K562 (cell line): ENCODE measurements around the gene VILL. TPM values are rescaled to one million over a fixed set of nuclear protein-coding genes. Genes with fewer than 3 reads are reported as not detected.

Experiments
- ATAC-seq: fragments of 200-7000 bp; cut with Tn5 transposase; 3 replicates; pipeline ENCODE4 v1.9.1; 2020; ENCODE audit warnings: moderate library complexity
- BruUV-seq: library from RNA; stranded (reverse); fragments of 400-500 nt; replicated peaks from 2 replicates; lab custom pipeline; 2021; lab: Mats Ljungman, UMichigan
- CTCF ChIA-PET: fragments of 300-600 bp; formaldehyde crosslinking; extraction: SDS; loops from one replicate; lab custom pipeline; 2021; ENCODE audit warnings: low intra/inter-chr PET ratio; lab: Yijun Ruan, JAX
- POLR2A ChIA-PET: fragments of 300-600, 350-650 bp; sonication (Branson Sonifier 250); formaldehyde crosslinking; extraction: SDS; loops from one replicate; lab custom pipeline; 2021; ENCODE audit warnings: antibody characterized with exemption, inconsistent platforms; lab: Yijun Ruan, JAX
- DNase-seq, 4 experiments: peaks; one replicate each; pipeline versions ENCODE4 v3.0.0 to v3.0.0-alpha.2; 2011 to 2018; ENCODE audit warnings: low spot score in 3 of 4, mixed read lengths in 3 of 4; ENCODE audit errors: extremely low read depth in 1 of 4
- FAIRE-seq: peaks from 2 replicates; lab custom pipeline; 2011; peaks lifted over from hg19 to GRCh38; lab: Jason Lieb, UNC
- H2AFZ ChIP-seq: 2 replicates; pipeline ENCODE4 v1.6.0; 2011; ENCODE audit warnings: low read depth, low read length, control low read depth, inconsistent platforms
- H3K27ac ChIP-seq: fragments of 200-600 bp; 3 replicates; pipeline ENCODE4 v1.8.0; 2011; ENCODE audit warnings: low read depth, mild to moderate bottlenecking, control low read depth, inconsistent platforms, low read length, moderate library complexity, mixed read lengths; ENCODE audit errors: extremely low read depth
- H3K27me3 ChIP-seq, 2 experiments: fragments of 300-600 bp in 1 of 2; 2 replicates in 1 of 2; 3 replicates in 1 of 2; pipeline versions ENCODE4 v1.6.0 to v1.8.0; 2011; ENCODE audit warnings: inconsistent platforms in 2 of 2, low read length in 2 of 2, mild to moderate bottlenecking in 1 of 2, mixed read lengths in 1 of 2, moderate library complexity in 1 of 2; ENCODE audit not compliant: control insufficient read depth in 2 of 2, insufficient read depth in 2 of 2
- H3K36me3 ChIP-seq: fragments of 300-600 bp; 3 replicates; pipeline ENCODE4 v1.8.0; 2011; ENCODE audit warnings: mild to moderate bottlenecking, low read length, inconsistent platforms; ENCODE audit not compliant: control insufficient read depth, insufficient read depth
- H3K4me1 ChIP-seq, 2 experiments: fragments of 200-600 bp in 1 of 2; replicated peaks in 1 of 2; 2 replicates in 1 of 2; 3 replicates in 1 of 2; pipeline versions ENCODE4 v1.5.1 to v1.8.0; 2011; ENCODE audit warnings: inconsistent platforms in 2 of 2, low read length in 2 of 2, mild to moderate bottlenecking in 1 of 2, mixed read lengths in 1 of 2, moderate library complexity in 1 of 2; ENCODE audit not compliant: control insufficient read depth in 2 of 2, insufficient read depth in 2 of 2
- H3K4me2 ChIP-seq: 2 replicates; pipeline ENCODE4 v1.6.1; 2011; ENCODE audit warnings: low read length, control low read depth, inconsistent platforms, mixed read lengths; ENCODE audit not compliant: insufficient read depth
- H3K4me3 ChIP-seq: fragments of 200-600 bp; sonication (generic), shearing (Covaris generic); 2 replicates; pipeline ENCODE4 v1.5.1; 2016; ENCODE audit warnings: control low read depth, inconsistent platforms
- H3K79me2 ChIP-seq: fragments of 200-600 bp; 3 replicates; pipeline ENCODE4 v1.8.0; 2011; ENCODE audit warnings: low read length, inconsistent platforms; ENCODE audit not compliant: control insufficient read depth, insufficient read depth
- H3K9ac ChIP-seq, 2 experiments: 2 replicates each; pipeline versions ENCODE4 v1.6.0 to v1.6.1; 2011; ENCODE audit warnings: low read depth in 2 of 2, low read length in 2 of 2, control low read depth in 1 of 2, inconsistent platforms in 1 of 2, mild to moderate bottlenecking in 1 of 2, mixed read lengths in 1 of 2; ENCODE audit not compliant: insufficient read depth in 1 of 2
- H3K9me1 ChIP-seq: one replicate; pipeline ENCODE4 v1.6.0; 2011; ENCODE audit warnings: inconsistent platforms, mild to moderate bottlenecking, low read length, moderate library complexity; ENCODE audit not compliant: control insufficient read depth, insufficient read depth
- H3K9me3 ChIP-seq: replicated peaks from 2 replicates; pipeline ENCODE4 v1.5.1; 2011; ENCODE audit warnings: low read depth, low read length, inconsistent platforms; ENCODE audit not compliant: control insufficient read depth, insufficient read depth
- H4K20me1 ChIP-seq: replicated peaks from 2 replicates; pipeline ENCODE4 v1.6.1; 2011; ENCODE audit warnings: low read length, inconsistent platforms, mixed read lengths; ENCODE audit not compliant: control insufficient read depth, insufficient read depth
- ETV5 ChIP-seq: sonication (generic); formaldehyde crosslinking; IDR thresholded peaks from 2 replicates; pipeline ENCODE4 v1.4.0; 2020; ENCODE audit warnings: low read depth, mild to moderate bottlenecking, missing genetic modification reagents
- NFATC3 ChIP-seq: fragments of 450-650 bp; IDR thresholded peaks from 2 replicates; pipeline ENCODE4 v1.6.1; 2017; ENCODE audit warnings: mild to moderate bottlenecking
- PHB2 ChIP-seq: fragments of 450-650 bp; IDR thresholded peaks from 2 replicates; pipeline ENCODE4 v1.6.1; 2017; ENCODE audit warnings: low read depth
- SMARCB1 ChIP-seq: IDR thresholded peaks from 2 replicates; pipeline ENCODE4 v1.6.1; 2011; ENCODE audit warnings: improper control_type of control experiment, low read depth; ENCODE audit not compliant: insufficient read length
- WGBS: fragments of 100-300 bp; shearing (Covaris generic); methylation state at CpG from one replicate; pipeline ENCODE4 v1.1.6; 2016; ENCODE audit warnings: low coverage, mixed read lengths; ENCODE audit not compliant: insufficient coverage; ENCODE audit errors: missing lambda C conversion rate; 5-methylcytosine and 5-hydroxymethylcytosine counted together
- in situ Hi-C: fragments of 300-500 bp; cut with MboI; formaldehyde crosslinking; loops from 4 replicates; pipeline ENCODE4 v1.15.0; 2018; ENCODE audit warnings: inconsistent platforms, mixed read lengths
- intact Hi-C: fragments of 100-400 bp; cut with micrococcal nuclease; formaldehyde crosslinking; loops from 2 replicates; pipeline ENCODE4 v1.14.2; 2022
- polyA plus RNA-seq, 8 experiments: library from polyadenylated mRNA; depleted of rRNA in 4 of 8; stranded (reverse) in 5 of 8; unstranded in 3 of 8; fragments of >200 nt; fragmentation: Nextera tagmentation in 2 of 8; fragmentation: Illumina TruSeq in 1 of 8; extraction: Ambion mirVana in 2 of 8; extraction: Trizol in 1 of 8; gene quantifications; 2 replicates each; pipeline versions ENCODE4 v1.2.1 to v1.2.3, GENCODE V29; 2011 to 2014; ENCODE audit warnings: inconsistent platforms in 1 of 8, missing spikeins in 1 of 8
- total RNA-seq, 7 experiments: library from RNA; depleted of rRNA in 6 of 7; stranded (reverse); fragments of >200 nt in 6 of 7; fragmentation: Illumina TruSeq in 2 of 7; extraction: Trizol in 2 of 7; gene quantifications; 2 replicates each; pipeline versions ENCODE4 v1.2.1 to v1.2.3, GENCODE V29; 2011 to 2021; ENCODE audit warnings: low replicate concordance in 1 of 7
- TF ChIP-seq, protein P1 (sequence below), 2 experiments: fragments of 450-650 bp in 1 of 2; IDR thresholded peaks; 2 replicates each; pipeline ENCODE4 v1.6.1; 2011 to 2017; ENCODE audit warnings: low read depth in 2 of 2, antibody characterized with exemption in 1 of 2, borderline replicate concordance in 1 of 2, low read length in 1 of 2, mild to moderate bottlenecking in 1 of 2, mixed read lengths in 1 of 2; ENCODE audit not compliant: control insufficient read depth in 1 of 2
- TF ChIP-seq, protein P2 (sequence below): fragments of 450-650 bp; IDR thresholded peaks from 2 replicates; pipeline ENCODE4 v1.6.1; 2016; ENCODE audit warnings: mild to moderate bottlenecking
- TF ChIP-seq, protein P3 (sequence below), 2 experiments: fragments of 150-350 bp in 1 of 2; IDR thresholded peaks; 2 replicates each; pipeline ENCODE4 v1.6.1; 2012 to 2016; ENCODE audit warnings: low read depth in 2 of 2, low read length in 2 of 2, mild to moderate bottlenecking in 1 of 2, moderate library complexity in 1 of 2
- TF ChIP-seq, protein P4 (sequence below): fragments of 450-650 bp; formaldehyde crosslinking; IDR thresholded peaks from 2 replicates; pipeline ENCODE4 v1.4.0; 2020; ENCODE audit warnings: mild to moderate bottlenecking

The VILL gene
- total and polyA plus RNA-seq, 9 of the 15 experiments (the other 6 are each of a cell fraction or from before 2014, with no cell fraction given), result 0.11 to 16.0 (median 8.8) TPM

DNA sequence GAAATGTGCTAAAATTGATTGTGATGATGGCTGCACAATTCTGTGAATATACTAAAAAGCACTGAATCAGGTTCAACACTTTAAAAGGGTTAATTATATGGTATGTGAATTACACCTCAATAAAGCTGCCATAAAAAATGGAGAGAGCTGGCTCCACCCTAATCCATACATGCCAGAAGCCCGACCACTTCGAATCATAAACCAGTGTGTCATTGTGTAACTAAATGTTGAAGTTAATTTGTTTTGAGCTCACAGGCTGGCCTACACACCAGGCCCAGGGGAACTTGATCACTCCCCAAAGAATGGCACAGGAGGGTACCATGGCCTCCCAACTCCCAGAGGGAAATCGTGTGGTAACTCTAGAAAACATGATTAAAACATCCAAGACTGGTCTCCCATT is 24.9 kb downstream of the VILL start (continued):
- TF ChIP-seq, protein P1, sequence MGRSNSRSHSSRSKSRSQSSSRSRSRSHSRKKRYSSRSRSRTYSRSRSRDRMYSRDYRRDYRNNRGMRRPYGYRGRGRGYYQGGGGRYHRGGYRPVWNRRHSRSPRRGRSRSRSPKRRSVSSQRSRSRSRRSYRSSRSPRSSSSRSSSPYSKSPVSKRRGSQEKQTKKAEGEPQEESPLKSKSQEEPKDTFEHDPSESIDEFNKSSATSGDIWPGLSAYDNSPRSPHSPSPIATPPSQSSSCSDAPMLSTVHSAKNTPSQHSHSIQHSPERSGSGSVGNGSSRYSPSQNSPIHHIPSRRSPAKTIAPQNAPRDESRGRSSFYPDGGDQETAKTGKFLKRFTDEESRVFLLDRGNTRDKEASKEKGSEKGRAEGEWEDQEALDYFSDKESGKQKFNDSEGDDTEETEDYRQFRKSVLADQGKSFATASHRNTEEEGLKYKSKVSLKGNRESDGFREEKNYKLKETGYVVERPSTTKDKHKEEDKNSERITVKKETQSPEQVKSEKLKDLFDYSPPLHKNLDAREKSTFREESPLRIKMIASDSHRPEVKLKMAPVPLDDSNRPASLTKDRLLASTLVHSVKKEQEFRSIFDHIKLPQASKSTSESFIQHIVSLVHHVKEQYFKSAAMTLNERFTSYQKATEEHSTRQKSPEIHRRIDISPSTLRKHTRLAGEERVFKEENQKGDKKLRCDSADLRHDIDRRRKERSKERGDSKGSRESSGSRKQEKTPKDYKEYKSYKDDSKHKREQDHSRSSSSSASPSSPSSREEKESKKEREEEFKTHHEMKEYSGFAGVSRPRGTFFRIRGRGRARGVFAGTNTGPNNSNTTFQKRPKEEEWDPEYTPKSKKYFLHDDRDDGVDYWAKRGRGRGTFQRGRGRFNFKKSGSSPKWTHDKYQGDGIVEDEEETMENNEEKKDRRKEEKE (IDR thresholded peaks at IDR 0.05; ENCODE audit: borderline replicate concordance in 1 of 2, control insufficient read depth in 1 of 2, low read depth in 2 of 2, low read length in 1 of 2), result no peak
- TF ChIP-seq, protein P2, sequence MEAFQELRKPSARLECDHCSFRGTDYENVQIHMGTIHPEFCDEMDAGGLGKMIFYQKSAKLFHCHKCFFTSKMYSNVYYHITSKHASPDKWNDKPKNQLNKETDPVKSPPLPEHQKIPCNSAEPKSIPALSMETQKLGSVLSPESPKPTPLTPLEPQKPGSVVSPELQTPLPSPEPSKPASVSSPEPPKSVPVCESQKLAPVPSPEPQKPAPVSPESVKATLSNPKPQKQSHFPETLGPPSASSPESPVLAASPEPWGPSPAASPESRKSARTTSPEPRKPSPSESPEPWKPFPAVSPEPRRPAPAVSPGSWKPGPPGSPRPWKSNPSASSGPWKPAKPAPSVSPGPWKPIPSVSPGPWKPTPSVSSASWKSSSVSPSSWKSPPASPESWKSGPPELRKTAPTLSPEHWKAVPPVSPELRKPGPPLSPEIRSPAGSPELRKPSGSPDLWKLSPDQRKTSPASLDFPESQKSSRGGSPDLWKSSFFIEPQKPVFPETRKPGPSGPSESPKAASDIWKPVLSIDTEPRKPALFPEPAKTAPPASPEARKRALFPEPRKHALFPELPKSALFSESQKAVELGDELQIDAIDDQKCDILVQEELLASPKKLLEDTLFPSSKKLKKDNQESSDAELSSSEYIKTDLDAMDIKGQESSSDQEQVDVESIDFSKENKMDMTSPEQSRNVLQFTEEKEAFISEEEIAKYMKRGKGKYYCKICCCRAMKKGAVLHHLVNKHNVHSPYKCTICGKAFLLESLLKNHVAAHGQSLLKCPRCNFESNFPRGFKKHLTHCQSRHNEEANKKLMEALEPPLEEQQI, result no peak
- TF ChIP-seq, all 486 proteins: peak for 0

DNA sequence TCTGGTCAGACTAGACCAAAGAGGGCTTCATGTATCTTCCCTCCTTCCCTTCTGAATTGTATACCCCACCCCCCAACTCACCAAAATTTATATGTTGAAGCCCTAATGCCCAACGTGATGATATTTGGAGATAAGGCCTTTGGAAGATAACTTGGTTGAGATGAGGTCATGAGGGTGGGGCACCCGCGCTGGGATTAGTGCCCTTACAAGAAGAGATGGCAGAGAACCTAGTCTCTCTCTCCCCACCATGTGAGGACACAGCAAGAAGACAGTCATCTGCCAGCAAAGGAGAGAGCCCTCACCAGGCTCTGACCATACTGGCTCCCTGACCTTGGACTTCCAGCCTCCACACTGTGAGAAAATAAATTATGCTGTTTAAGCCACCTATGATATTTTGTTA is 25.4 kb downstream of the VILL start:
- FAIRE-seq, result no peak
- TF ChIP-seq SMARCB1 (no peak), PHB2 (no peak), ETV5 (CRISPR knock-in tag) (no peak), NFATC3 (no peak)
- TF ChIP-seq, protein P3, sequence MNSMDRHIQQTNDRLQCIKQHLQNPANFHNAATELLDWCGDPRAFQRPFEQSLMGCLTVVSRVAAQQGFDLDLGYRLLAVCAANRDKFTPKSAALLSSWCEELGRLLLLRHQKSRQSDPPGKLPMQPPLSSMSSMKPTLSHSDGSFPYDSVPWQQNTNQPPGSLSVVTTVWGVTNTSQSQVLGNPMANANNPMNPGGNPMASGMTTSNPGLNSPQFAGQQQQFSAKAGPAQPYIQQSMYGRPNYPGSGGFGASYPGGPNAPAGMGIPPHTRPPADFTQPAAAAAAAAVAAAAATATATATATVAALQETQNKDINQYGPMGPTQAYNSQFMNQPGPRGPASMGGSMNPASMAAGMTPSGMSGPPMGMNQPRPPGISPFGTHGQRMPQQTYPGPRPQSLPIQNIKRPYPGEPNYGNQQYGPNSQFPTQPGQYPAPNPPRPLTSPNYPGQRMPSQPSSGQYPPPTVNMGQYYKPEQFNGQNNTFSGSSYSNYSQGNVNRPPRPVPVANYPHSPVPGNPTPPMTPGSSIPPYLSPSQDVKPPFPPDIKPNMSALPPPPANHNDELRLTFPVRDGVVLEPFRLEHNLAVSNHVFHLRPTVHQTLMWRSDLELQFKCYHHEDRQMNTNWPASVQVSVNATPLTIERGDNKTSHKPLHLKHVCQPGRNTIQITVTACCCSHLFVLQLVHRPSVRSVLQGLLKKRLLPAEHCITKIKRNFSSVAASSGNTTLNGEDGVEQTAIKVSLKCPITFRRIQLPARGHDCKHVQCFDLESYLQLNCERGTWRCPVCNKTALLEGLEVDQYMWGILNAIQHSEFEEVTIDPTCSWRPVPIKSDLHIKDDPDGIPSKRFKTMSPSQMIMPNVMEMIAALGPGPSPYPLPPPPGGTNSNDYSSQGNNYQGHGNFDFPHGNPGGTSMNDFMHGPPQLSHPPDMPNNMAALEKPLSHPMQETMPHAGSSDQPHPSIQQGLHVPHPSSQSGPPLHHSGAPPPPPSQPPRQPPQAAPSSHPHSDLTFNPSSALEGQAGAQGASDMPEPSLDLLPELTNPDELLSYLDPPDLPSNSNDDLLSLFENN (IDR thresholded peaks at IDR 0.05; ENCODE audit: low read depth in 2 of 2, low read length in 2 of 2), result no peak
- TF ChIP-seq, protein P4, sequence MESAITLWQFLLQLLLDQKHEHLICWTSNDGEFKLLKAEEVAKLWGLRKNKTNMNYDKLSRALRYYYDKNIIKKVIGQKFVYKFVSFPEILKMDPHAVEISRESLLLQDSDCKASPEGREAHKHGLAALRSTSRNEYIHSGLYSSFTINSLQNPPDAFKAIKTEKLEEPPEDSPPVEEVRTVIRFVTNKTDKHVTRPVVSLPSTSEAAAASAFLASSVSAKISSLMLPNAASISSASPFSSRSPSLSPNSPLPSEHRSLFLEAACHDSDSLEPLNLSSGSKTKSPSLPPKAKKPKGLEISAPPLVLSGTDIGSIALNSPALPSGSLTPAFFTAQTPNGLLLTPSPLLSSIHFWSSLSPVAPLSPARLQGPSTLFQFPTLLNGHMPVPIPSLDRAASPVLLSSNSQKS (CRISPR knock-in tag), result no peak
- H3K4me3 ChIP-seq, result no peak overlapping the region
- peaks cover 69% of the 10 kb centered on the region for H3K79me2 ChIP-seq
- in situ Hi-C loops, result no loop called here
- no peak overlapping the region for H2AFZ ChIP-seq
- no peak for DNase-seq
- H3K4me2 ChIP-seq, result peak overlapping the region; percentile 95
- no peaks in the 10 kb centered on the region for H3K27me3 ChIP-seq
- H3K9ac ChIP-seq, result peak overlapping the region; percentile 6 to 96; a peak in 2 of 4 replicates
- ChIA-PET CTCF (no interaction called here), POLR2A (interaction anchor here (0.6 to 1.2 kb wide), 3 partner anchors 9 to 401 kb away, joined by 3 read pairs; no protein-coding TSS in a partner anchor)
- peaks cover 67% of the 10 kb centered on the region for H3K36me3 ChIP-seq
- BruUV-seq, result no TSS peak
- H3K9me3 ChIP-seq, result no peaks in the 10 kb centered on the region
- intact Hi-C loops, result no loop called here
- H3K9me1 ChIP-seq, result peaks cover 10% of the 10 kb centered on the region
- peaks cover 54 to 55% of the 10 kb centered on the region in 2 experiments for H3K4me1 ChIP-seq
- 46% methylated on average over 3 of the region's 3 CpGs for WGBS
- peak overlapping the region; percentile 11; the same call in 1 of the 3 replicates for H3K27ac ChIP-seq
- H4K20me1 ChIP-seq, result peaks cover 3% of the 10 kb centered on the region; the same call in 1 of the 2 replicates
- no peak for ATAC-seq
